RWPE2 (cell line): ENCODE measurements around the gene GPSM1.

Experiments used
- ATAC-seq: fragments of 200-7000 bp; cut with Tn5 transposase; 3 replicates; pipeline ENCODE4 v1.9.1; 2021; ENCODE audit warnings: low read depth
- DNase-seq: peaks from one replicate; pipeline ENCODE4 v3.0.0-alpha.2; 2020; ENCODE audit warnings: low spot score
- H3K27ac ChIP-seq: fragments of 450-650 bp; 2 replicates; pipeline ENCODE4 v1.5.1; 2017; ENCODE audit warnings: mild to moderate bottlenecking; ENCODE audit not compliant: poor library complexity, severe bottlenecking
- H3K27me3 ChIP-seq: fragments of 250-450 bp; sonication (Bioruptor Pico); 2 replicates; pipeline ENCODE4 v1.5.1; 2021; ENCODE audit warnings: mild to moderate bottlenecking, moderate library complexity; ENCODE audit not compliant: insufficient read depth, poor library complexity, severe bottlenecking
- H3K36me3 ChIP-seq: fragments of 250-450 bp; sonication (Bioruptor Pico); 2 replicates; pipeline ENCODE4 v1.5.1; 2020; ENCODE audit warnings: low read depth, mild to moderate bottlenecking, moderate library complexity
- H3K4me1 ChIP-seq: fragments of 250-450 bp; sonication (Bioruptor Pico); 2 replicates; pipeline ENCODE4 v1.5.1; 2021; ENCODE audit warnings: mild to moderate bottlenecking, moderate library complexity; ENCODE audit not compliant: insufficient read depth, poor library complexity, severe bottlenecking
- H3K4me3 ChIP-seq: fragments of 250-450 bp; sonication (Bioruptor Pico); 2 replicates; pipeline ENCODE4 v1.5.1; 2021; ENCODE audit warnings: mild to moderate bottlenecking, moderate library complexity; ENCODE audit not compliant: severe bottlenecking
- H3K9me3 ChIP-seq: fragments of 250-450 bp; sonication (Bioruptor Pico); 2 replicates; pipeline ENCODE4 v1.5.1; 2021; ENCODE audit warnings: mild to moderate bottlenecking, moderate library complexity; ENCODE audit not compliant: severe bottlenecking
- CTCF ChIP-seq: fragments of 450-650 bp; IDR thresholded peaks from one replicate; pipeline ENCODE4 v1.5.1; 2017; ENCODE audit warnings: mild to moderate bottlenecking, moderate library complexity; ENCODE audit not compliant: poor library complexity, severe bottlenecking

Gene GPSM1

GRCh38 chr9:136339173-136339957 lies 12.0 kb downstream of the GPSM1 start:
- Histone ChIP-seq H3K36me3 (no peaks in the 10 kb centered on the region), H3K9me3 (no peaks in the 10 kb centered on the region), H3K4me1 (no peaks in the 10 kb centered on the region), H3K27ac (no peak overlapping the region), H3K27me3 (no peaks in the 10 kb centered on the region), H3K4me3 (no peak overlapping the region)
- DNase-seq: no peak
- peak; percentile 90 for TF ChIP-seq CTCF
- ATAC-seq: peak; percentile 63

GRCh38 chr9:136339958-136340310 lies 12.6 kb downstream of the GPSM1 start:
- no peak for DNase-seq
- no peak overlapping the region for H3K4me3 ChIP-seq
- no peak overlapping the region for H3K27ac ChIP-seq
- TF ChIP-seq CTCF: no peak
- no peaks in the 10 kb centered on the region for H3K9me3 ChIP-seq
- H3K36me3 ChIP-seq: no peaks in the 10 kb centered on the region
- ATAC-seq: no peak
- H3K4me1 ChIP-seq: no peaks in the 10 kb centered on the region
- H3K27me3 ChIP-seq: no peaks in the 10 kb centered on the region

DNA sequence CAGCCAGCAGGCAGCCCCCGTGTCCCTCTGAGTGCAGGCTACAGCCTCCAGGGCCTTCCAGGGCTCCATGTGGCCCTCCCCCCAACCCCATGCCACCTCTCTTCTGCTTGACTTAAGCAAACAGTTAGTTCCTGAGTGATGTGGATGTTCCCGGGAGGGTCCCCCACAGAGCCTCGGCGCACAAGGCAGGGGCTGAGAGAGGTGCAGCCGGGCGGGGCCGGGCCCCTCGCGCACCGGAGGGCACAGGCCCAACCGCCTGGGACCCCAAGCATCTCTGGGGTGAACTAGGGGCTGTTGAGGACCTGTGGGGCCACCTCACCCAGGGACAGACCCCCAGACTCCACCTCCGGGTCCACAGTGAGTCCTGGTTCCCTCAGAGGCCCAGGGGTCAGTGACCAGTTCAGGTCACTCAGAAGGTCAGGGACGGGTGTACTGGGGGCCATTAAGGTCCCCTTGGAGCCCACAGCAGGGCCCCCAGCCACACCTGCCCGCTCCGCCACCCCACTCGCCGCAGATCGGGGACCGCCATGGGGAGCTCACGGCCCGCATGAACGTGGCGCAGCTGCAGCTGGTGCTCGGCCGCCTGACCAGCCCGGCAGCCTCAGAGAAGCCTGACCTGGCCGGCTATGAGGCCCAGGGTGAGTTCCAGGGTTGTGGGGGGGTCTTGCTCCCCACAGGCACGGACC lies 13.2 kb downstream of the GPSM1 start:
- ATAC-seq (no peak), DNase-seq (no peak)
- Histone ChIP-seq H3K9me3 (no peaks in the 10 kb centered on the region), H3K36me3 (no peaks in the 10 kb centered on the region), H3K27me3 (no peaks in the 10 kb centered on the region), H3K4me1 (peaks cover 3% of the 10 kb centered on the region), H3K27ac (no peak overlapping the region), H3K4me3 (no peak overlapping the region)
- TF ChIP-seq CTCF: no peak

GRCh38 chr9:136341042-136341655 lies 13.8 kb downstream of the GPSM1 start:
- ATAC-seq: no peak
- Histone ChIP-seq H3K36me3 (no peaks in the 10 kb centered on the region), H3K27me3 (no peaks in the 10 kb centered on the region), H3K4me3 (no peak overlapping the region), H3K4me1 (peaks cover 3% of the 10 kb centered on the region), H3K9me3 (no peaks in the 10 kb centered on the region), H3K27ac (no peak overlapping the region)
- no peak for TF ChIP-seq CTCF
- DNase-seq: no peak
